Lower leg skin (tissue), 4 donors: Measurements from ENCODE around the gene XAGE1B. TPM values are rescaled to one million over a fixed set of nuclear protein-coding genes. Genes with fewer than 3 reads are reported as not detected.
A peak's percentile ranks its signal among the peaks of the same experiment; 100 is the strongest.
"Not testable (repeated sequence)": the region's sequence is repeated elsewhere in the genome, so short reads cannot be mapped to it uniquely, and the experiment has no call there.

Source experiments
- DNase-seq, 2 donors: peaks; one replicate each; pipeline ENCODE4 v3.0.0-alpha.2; 2019; ENCODE audit warnings: low spot score in 2 of 2
- H3K4me3 ChIP-seq: fragments of 200-600 bp; sonication (generic); 2 replicates; pipeline ENCODE4 v1.5.1; 2017; ENCODE audit warnings: mild to moderate bottlenecking, low read depth; ENCODE audit not compliant: poor library complexity, severe bottlenecking
- CTCF ChIP-seq, 3 donors: fragments of 450-650 bp; IDR thresholded peaks; one replicate each; pipeline ENCODE4 v1.5.1; 2016; ENCODE audit warnings: antibody characterized with exemption in 3 of 3, mild to moderate bottlenecking in 3 of 3, moderate library complexity in 2 of 3
- POLR2A ChIP-seq, 2 donors: fragments of 450-650 bp; IDR thresholded peaks; one replicate each; pipeline ENCODE4 v1.6.1; 2016 to 2017; ENCODE audit warnings: antibody characterized with exemption in 2 of 2, mild to moderate bottlenecking in 1 of 2, moderate library complexity in 1 of 2
- WGBS, 2 donors: methylation state at CpG; one replicate each; pipeline ENCODE4 v1.1.5; 2018; 5-methylcytosine and 5-hydroxymethylcytosine counted together
- intact Hi-C: fragments of 100-400 bp; cut with DNase I; formaldehyde crosslinking; loops from one replicate; pipeline ENCODE4 v1.15.0; 2023; ENCODE audit warnings: low total_unique reads
- total RNA-seq, 4 donors: library from RNA; depleted of rRNA; stranded (reverse); fragments of >200 nt; gene quantifications; one replicate each; pipeline ENCODE4 v1.1.0, GENCODE V29; 2016

Gene XAGE1B
- total RNA-seq, 4 donors from 2014 or later = 0.76 TPM; not detected in 3

GRCh38 chrX:52504551-52504950 lies 12.3 kb downstream of the XAGE1B start:
- intact Hi-C loops = no loop called here
- peak in 1 of 2 donors; percentile 61 for DNase-seq
- H3K4me3 ChIP-seq = no peak overlapping the region
- TF ChIP-seq POLR2A (IDR thresholded peaks at IDR 0.05) = no peak
- TF ChIP-seq CTCF (IDR thresholded peaks at IDR 0.05) = no peak
- 86 to 87% methylated on average over 4 of the region's 4 CpGs for WGBS, 2 donors

- intact Hi-C loops, H3K4me3 ChIP-seq, DNase-seq: not testable (repeated sequence)
- WGBS, 2 donors = no CpG with 5 or more reads among the region's 6 CpGs
Observed at GRCh38 chrX:52501362-52501761, 15.5 kb downstream of the XAGE1B start.

- DNase-seq, intact Hi-C loops, H3K4me3 ChIP-seq: not testable (repeated sequence)
- no CpG with 5 or more reads among the region's 5 CpGs for WGBS, 2 donors
Observed at GRCh38 chrX:52496419-52496772, 20.5 kb downstream of the XAGE1B start.

GRCh38 chrX:52495545-52496418 lies 21.1 kb downstream of the XAGE1B start, which contains the start of gene XAGE1A:
Gene XAGE1A, plus strand, starts transcription at chrX:52495808. Its CDS starts 1,554 bp downstream, at chrX:52497362.
- H3K4me3 ChIP-seq, DNase-seq, intact Hi-C loops: not testable (repeated sequence)
- WGBS, 2 donors = no CpG with 5 or more reads among the region's 41 CpGs

GRCh38 chrX:52471301-52471700 lies 45.6 kb downstream of the XAGE1B start:
- 0 to 44% methylated on average over 1 of the region's 1 CpG for WGBS, 2 donors
- H3K4me3 ChIP-seq = not testable (repeated sequence)

More at GRCh38 chrX:52471301-52471700, 45.6 kb downstream of the XAGE1B start:
- intact Hi-C loops, DNase-seq: not testable (repeated sequence)

Other genes with a start within 250 kb of the XAGE1B start
- under 1 TPM in 1 of 4 donors, not detected in 3; 0.91 TPM for gene XAGE2, start 148.0 kb downstream of the XAGE1B start, total RNA-seq
- gene XAGE1A, start 21.3 kb downstream of the XAGE1B start, total RNA-seq = under 1 TPM in 1 of 4 donors, not detected in 3; 0.76 TPM
- gene SSX7, start 137.8 kb upstream of the XAGE1B start, total RNA-seq = not detected
- gene SSX2, start 190.1 kb upstream of the XAGE1B start, total RNA-seq = not detected
- not detected for gene SSX2B, start 234.2 kb upstream of the XAGE1B start, total RNA-seq